Pulmonary artery endothelial cell (primary cell): ENCODE data around the gene GRID2. TPM values are rescaled to one million over a fixed set of nuclear protein-coding genes. Genes with fewer than 3 reads are reported as not detected.

Source experiments
- DNase-seq: peaks from one replicate; pipeline ENCODE4 v3.0.0-alpha.2; 2011; ENCODE audit warnings: low read depth, low spot score
- total RNA-seq: library from RNA; depleted of rRNA; stranded (reverse); fragments of >200 nt; gene quantifications from 2 replicates; pipeline ENCODE4 v1.2.3, GENCODE V29; 2014

GRID2 gene
- total RNA-seq, 1 donor from 2014 or later, result not detected

GRCh38 chr4:93065790-93066189, 762.0 kb downstream of the GRID2 start:
- no peak for DNase-seq

- DNase-seq, result no peak
These were observed 763.0 kb downstream of the GRID2 start for GRCh38 chr4:93066749-93067148.

- no peak for DNase-seq
These were observed 768.5 kb downstream of the GRID2 start for GRCh38 chr4:93072292-93072691.

- no peak for DNase-seq
These were observed 776.5 kb downstream of the GRID2 start for GRCh38 chr4:93080316-93080715.

GRCh38 chr4:93084599-93085305, 781.0 kb downstream of the GRID2 start:
- no peak for DNase-seq

GRCh38 chr4:93086356-93086755, 782.6 kb downstream of the GRID2 start:
- no peak for DNase-seq

- DNase-seq, result no peak
These were observed 789.0 kb downstream of the GRID2 start for GRCh38 chr4:93092765-93093164.

GRCh38 chr4:93103042-93103441, 799.3 kb downstream of the GRID2 start:
- no peak for DNase-seq

GRCh38 chr4:93116624-93117023, 812.9 kb downstream of the GRID2 start:
- no peak for DNase-seq

- DNase-seq, result no peak
These were observed 823.7 kb downstream of the GRID2 start for GRCh38 chr4:93127489-93127888.

- no peak for DNase-seq
These were observed 828.9 kb downstream of the GRID2 start for GRCh38 chr4:93132631-93133030.

GRCh38 chr4:93139118-93139517, 835.4 kb downstream of the GRID2 start:
- DNase-seq, result no peak

GRCh38 chr4:93143902-93144301, 840.1 kb downstream of the GRID2 start:
- no peak for DNase-seq

GRCh38 chr4:93144644-93145043, 840.9 kb downstream of the GRID2 start:
- no peak for DNase-seq

- no peak for DNase-seq
These were observed 843.9 kb downstream of the GRID2 start for GRCh38 chr4:93147524-93148212.

GRCh38 chr4:93152491-93152890, 848.7 kb downstream of the GRID2 start:
- DNase-seq, result no peak

- no peak for DNase-seq
These were observed 854.2 kb downstream of the GRID2 start for GRCh38 chr4:93157986-93158385.

- DNase-seq, result no peak
These were observed 864.3 kb downstream of the GRID2 start for GRCh38 chr4:93168053-93168452.

- no peak for DNase-seq
These were observed 866.2 kb downstream of the GRID2 start for GRCh38 chr4:93169966-93170365.

GRCh38 chr4:93174598-93174997, 870.8 kb downstream of the GRID2 start:
- DNase-seq, result no peak

- DNase-seq, result no peak
These were observed 874.5 kb downstream of the GRID2 start for GRCh38 chr4:93178279-93178678.

GRCh38 chr4:93179044-93179443, 875.3 kb downstream of the GRID2 start:
- DNase-seq, result no peak

GRCh38 chr4:93182722-93183121, 879.0 kb downstream of the GRID2 start:
- no peak for DNase-seq
